DMS153 (cell line): Measurements from ENCODE around the gene SCAMP3.

Source experiments
- DNase-seq: peaks from one replicate; lab custom pipeline; 2025; lab: John Stamatoyannopoulos, UW

SCAMP3 gene

DNA sequence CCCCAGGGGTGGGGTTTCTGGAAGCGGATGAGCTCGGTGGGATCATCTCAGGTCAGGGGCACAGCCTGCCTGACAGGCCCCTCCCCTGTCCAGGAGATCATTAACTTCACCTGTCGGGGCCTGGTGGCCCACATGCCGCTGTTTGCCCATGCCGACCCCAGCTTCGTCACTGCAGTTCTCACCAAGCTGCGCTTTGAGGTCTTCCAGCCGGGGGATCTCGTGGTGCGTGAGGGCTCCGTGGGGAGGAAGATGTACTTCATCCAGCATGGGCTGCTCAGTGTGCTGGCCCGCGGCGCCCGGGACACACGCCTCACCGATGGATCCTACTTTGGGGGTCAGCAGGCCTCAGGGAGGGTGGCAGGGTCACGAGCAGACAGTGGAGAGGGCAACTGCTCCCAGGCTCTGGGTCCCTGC is 23.5 kb upstream of the SCAMP3 start:
- no peak for DNase-seq

DNA sequence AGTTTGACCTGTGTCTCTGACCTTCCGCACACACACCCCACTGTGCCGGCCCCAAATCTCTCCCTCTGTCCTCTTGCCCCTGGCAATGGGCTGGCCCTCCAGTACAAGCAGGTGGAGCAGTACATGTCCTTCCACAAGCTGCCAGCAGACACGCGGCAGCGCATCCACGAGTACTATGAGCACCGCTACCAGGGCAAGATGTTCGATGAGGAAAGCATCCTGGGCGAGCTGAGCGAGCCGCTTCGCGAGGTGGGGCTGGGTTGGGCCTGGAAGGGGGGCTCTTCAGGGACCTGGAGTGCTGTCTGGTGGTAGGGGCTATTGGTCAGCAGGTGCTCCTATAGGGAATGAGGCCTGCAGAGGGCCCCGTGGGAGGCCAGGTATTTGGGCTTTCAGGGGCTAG is 22.9 kb upstream of the SCAMP3 start:
- DNase-seq = no peak

DNA sequence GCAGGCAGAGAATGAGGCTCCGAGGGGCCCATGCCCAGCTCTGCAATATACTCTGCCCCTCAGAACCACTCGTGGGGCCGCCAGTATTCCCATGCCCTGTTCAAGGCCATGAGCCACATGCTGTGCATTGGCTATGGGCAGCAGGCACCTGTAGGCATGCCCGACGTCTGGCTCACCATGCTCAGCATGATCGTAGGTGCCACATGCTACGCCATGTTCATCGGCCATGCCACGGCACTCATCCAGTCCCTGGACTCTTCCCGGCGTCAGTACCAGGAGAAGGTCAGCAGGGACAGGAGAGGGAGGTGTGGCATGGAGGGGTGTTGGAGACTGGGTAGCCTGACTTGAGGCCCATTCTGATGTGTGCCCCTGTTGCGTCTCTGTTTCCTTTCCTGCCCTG is 22.3 kb upstream of the SCAMP3 start:
- DNase-seq = no peak

DNA sequence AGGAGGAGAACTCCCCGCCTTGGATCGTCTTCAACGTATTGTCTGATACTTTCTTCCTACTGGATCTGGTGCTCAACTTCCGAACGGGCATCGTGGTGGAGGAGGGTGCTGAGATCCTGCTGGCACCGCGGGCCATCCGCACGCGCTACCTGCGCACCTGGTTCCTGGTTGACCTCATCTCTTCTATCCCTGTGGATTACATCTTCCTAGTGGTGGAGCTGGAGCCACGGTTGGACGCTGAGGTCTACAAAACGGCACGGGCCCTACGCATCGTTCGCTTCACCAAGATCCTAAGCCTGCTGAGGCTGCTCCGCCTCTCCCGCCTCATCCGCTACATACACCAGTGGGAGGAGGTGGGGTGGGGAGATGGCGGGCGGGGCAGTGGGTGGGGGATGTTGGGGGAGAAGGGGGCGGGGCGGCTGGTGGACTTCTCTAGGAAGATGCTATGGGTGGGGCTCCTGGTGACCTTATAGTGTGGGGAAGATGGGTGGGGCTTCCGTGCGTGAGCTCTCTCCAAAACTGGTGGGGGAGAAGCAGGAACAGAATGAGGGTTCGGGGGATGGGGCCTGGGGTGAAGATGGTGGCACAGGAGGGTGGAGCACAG is 20.4 kb upstream of the SCAMP3 start:
- no peak for DNase-seq

DNA sequence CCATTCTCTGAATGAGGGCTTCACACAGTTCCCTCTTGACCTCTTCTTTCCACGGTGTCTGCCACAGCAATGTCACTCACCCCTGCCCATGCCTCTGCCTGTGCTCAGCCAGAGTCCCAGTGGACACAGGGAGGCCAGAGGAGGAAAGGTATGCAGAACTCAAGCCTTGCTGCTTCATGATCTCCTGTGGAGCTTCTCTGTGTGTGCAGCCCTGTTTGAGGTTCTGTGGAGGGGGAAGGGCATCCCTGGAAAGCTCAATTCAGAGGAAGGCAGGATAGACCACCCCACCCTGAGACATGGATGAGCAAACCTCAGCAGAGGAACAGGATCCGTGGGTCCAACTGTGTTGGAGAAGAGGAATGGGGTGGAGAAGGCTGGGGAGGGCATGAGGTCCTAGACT is 17.1 kb upstream of the SCAMP3 start:
- no peak for DNase-seq

DNA sequence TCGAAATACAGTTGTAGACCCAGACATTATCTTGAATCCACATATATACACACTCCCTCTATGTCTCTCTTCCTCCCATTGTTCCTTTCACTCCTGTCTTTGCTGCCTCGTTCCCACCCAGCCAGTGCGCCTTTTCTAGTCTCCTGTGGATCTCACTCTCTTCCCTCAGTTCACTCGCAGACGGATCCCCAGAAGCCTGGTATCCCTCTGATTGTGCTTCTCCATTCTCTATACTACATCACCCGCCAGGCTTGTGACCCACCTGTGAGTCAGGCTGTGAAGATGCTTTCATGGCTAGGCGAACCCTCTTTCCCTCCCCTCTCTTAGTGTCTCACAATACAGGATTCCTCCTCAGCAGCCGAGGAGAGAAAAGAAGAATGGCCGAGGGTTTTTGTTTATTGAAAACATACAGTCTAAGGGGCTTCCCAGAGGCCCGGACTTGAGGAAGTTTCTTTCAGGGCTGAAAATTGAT is 16.6 kb upstream of the SCAMP3 start:
- DNase-seq = no peak

DNA sequence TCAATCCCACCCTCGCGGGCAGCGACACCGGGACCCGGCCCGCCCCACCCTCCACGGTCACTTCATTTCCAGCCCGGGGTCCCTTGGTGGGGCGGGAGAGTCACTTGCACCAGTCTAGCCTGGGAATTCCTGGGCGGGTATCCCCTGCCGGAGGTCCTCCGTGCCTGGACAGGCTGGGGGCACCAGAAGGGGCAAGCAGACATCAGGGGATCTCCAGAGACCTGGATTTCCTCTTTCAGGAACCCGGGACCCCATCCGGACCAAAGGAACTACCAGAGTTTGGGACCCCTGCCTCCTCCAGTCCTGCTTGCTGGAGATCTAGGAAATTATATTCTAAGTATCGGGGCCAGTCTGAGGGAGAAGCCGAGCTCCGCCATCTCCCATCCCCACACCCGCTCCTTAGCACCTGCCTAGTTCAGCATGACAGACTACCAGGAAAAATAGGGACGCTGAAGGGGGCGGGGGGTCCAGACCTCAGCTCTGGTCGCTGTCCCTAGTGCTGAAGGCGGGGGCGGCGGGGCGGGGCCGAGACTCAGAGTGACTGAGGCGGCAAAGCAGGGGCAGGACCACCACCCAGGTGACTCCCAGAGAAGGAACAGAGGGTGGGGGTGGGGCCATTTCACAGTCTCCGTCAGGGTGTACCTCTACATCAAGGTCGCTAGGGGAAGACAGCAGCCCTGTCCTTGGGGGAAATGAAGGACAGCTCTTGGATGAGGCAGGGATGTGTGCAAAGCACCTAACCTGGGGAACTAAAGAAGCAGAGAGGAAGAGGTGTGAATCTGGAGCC is 15.9 kb upstream of the SCAMP3 start:
- peak; percentile 79 for DNase-seq

DNA sequence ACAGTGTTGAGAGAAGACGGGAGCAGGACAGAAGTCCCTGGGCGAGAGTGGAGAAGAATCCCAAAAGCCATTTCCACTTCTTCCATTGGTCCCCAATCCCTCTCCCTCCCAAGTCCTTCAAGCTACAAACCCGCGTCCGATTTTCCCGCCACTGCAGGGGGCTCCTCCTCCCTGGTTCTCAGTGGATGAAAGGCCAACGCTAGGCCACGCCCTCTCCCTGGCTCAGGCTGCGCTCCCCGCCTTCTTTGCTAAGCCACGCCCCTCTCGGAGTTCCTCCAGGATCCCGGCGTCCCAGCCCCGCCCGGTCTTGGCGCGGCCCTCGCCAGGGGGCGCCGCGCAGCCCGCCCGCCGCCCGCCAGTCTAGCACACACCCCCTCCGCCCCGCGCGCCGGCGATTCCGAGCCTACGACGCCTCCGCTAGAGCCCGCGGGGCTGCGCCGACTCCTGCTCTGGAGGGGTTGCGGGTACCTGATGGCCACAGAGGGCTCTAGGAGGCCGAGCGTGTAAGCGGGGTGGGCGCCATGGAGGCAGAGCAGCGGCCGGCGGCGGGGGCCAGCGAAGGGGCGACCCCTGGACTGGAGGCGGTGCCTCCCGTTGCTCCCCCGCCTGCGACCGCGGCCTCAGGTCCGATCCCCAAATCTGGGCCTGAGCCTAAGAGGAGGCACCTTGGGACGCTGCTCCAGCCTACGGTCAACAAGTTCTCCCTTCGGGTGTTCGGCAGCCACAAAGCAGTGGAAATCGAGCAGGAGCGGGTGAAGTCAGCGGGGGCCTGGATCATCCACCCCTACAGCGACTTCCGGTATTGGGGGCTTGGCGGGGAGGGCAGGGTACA is 15.1 kb upstream of the SCAMP3 start, which contains the start of gene HCN3:
Gene HCN3, plus strand, starts transcription at position 394 of the 832 bp plus-strand sequence. Its CDS starts 128 bp downstream, at position 522.
- DNase-seq = peak; percentile 97

DNA sequence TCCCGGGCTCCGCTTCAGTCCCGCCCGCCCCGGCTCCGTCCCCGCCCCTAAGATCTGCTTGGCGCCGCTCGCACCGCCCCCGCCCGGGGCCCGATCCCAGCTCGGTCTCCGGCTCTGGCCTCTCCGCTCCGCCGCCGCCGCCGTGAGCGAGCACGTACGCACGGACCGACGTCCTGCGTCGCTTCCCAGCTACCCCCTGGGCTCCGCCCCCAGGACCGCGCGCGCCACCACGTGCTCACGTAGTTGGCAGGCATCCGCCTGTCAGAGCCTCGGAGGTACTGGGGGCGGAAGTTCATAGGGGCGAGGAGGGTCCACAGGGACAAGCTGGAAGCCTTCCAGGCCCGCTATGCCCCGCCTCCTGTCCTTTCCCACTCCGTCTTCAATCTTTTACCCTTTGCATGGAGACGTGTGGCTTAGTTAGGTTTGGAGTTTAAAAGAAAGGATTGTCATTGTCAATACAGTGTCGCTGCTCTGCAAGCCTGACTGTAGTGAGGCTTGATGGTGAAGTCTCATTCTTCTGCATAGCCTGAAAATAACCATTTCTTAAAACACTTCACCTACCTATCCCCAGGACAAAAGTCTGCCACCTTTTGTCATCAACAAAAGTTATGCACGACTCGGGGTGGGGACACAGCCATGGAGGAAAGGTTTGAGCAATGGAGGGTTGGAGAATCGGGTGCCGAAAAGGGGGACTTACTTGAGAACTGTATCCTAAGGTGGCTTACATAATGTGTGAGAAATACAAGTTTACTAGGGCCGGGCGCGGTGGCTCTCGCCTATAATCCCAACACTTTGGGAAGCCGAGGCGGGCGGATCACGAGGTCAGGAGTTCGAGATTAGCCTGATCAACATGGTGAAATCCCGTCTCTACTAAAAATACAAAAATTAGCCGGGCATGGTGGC is 11.4 kb upstream of the SCAMP3 start, which contains the start of gene CLK2:
Gene CLK2, minus strand, starts transcription at position 162 of the 903 bp plus-strand sequence. CDS start 2,527 bp downstream, outside the sequence.
- peak; percentile 98 for DNase-seq

DNA sequence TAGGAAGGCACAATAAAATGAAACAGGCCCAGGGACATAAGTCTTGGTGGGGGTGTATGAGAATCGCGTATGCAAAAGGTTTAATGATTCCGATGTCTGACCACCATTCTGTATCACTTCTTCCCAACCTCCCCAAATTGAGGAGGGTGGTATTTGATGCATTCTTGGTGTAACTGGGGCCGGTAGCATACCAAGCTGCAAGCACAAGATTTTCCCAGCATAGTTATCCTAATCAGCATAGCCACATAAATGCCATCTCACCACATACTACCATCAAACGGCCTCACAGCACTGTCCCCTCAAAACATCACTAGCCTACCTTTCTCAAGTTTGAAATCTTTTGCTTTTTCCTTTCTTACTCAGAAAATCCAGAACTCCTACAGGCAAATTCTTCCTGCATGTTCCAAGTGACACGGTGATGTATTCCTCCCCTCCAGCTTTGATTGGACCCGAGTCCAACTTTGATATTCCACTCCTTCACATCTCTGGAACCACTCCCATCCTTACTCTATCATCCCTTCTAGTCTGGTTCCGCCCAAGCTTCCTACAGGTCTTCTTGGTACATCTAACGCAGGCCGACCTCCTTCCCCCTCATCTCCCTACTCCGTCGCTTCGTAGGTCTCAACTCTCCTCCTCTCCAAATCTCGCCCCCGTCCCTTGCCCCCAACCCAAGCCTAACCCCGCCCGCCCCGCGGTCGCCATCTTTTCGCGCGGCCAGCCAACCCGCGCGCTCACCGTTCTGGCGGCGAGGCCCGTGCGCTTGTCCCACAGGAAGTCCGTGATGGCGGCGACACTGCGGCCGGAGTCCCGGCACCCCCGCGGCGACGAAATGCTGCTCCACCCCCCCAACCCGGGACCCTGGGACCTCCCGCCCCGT is 10.5 kb upstream of the SCAMP3 start:
- DNase-seq = no peak

DNA sequence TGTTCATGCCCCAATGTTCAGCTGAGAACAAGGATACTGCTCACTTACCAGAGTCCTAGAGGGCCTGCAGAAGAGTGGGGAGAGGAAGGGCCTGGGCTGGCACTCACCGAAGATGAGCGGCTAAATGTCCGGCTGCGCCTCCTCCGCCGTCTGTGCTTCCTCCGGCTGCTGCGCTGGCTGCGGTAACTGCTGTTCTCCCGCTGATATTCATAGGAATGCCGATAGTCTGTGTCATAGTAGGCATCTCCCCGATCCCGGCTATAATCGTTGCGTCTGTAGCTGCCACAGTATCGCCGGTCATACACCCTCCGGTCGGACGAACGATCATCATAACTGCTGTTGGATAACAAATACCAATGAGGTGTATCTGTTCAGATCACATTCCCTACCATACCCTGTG is 7.2 kb upstream of the SCAMP3 start:
- DNase-seq = no peak

DNA sequence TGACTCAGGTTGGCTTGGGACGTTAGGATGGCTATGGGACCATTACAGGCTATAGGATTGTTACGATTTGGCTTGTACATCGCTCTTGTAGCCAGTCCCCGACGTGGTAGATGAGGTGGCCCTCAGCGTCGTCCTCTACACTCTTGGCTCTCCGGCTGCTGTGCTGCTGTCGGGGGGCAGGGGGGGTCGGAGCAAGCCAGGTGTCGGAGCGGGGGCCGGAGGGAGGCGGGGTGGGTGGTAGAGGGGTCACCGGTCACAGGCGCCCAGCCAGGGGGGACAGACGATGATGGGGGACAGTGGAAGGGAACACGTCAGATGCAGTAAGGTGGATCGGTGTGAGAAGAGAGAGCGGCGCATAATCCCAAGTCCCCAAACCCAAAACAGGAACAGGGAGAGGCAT is 6.5 kb upstream of the SCAMP3 start:
- no peak for DNase-seq

DNA sequence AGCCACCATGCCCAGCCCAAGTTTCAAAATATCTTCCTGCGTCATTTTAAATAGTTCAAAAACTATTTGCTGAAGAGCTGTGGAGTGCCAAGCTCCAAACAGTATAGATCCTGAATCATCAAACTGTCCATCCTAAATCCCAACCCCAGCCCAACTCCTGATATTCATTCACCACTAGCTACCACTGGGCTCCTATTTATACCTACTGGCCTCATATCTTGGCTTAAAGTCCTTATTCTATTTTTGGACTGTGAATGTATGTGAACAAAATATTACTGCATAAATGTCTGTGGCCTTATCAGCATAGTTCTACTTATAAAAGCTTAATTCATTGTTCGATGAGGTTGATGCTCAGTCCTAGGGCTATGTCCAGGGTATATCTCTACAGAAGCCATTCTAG is 5.2 kb upstream of the SCAMP3 start:
- no peak for DNase-seq

DNA sequence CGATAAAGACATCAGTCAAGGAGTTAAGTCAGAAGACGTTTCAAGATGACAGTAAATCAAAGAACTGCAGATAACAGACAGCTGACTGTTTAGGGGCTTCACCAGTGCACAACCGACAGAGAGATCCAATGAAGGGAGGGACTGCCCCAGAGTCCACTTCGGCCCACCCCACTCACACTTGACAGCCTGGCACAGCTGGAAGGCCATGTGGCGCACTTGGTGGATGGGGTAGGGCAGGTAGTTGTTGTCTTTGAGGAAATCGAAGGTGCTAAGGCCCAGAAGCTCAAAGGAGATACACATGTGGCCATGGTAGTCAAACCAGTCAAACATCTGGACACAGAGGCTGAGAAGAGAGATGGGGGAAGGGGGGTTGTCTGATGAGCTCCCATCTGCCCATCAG is 4.4 kb upstream of the SCAMP3 start:
- DNase-seq = no peak

DNA sequence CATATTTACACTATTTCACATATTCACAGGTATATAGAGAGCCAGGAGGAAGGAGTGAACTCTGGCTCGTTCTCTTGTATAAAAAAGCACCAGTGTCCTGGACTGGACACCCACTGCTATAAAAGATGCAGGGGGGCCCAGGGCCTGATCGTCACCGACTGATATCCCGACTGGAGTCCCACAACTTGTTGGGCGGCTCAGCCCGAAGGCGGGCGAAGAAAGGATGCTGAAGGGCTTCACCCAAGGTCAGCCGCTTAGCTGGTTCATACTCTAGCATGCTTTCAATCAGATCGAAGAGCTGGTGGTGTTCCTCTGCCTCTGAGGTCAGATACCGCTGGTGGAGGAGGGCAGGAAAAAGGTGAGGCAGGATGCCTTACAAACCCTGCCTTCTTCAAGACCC is 907 bp upstream of the SCAMP3 start:
- no peak for DNase-seq

DNA sequence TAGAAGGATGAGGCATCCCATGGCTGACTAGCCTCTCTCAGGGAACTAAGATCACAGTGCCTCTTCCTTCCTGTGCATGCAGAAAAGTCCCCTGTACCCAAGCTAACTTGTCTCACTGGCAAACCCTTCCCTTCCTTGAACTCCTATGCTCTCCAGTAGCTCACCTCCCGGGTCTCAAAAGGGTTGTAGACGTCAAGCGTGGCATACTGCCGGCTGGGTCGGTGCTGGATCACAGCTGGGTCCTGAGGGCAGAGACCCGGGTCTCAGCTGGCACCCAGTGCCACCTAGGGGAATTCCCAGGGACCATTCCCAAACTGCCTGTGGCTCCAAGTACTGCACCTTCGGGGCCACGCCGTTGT is 688 bp downstream of the SCAMP3 start:
- DNase-seq = no peak

DNA sequence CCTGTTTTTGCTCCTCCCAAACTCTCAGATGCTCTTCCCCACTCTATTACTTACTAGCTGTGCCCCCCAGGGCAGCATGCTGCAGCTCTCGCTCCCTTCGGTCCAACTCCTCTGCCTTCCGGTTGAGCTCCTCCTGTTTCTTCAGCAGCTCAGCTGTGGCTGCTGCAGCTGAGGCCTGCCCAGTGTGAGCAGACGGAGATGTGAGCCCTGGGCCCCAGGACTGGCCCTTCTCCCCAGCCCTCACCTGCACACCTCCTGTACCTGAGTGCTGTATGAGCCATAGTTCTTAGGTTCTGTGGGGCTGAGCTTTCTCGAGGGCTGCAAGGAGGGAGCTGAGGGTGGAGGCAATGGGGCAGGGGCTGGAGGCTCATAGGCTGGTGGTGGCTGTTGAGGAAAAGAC is 1.9 kb downstream of the SCAMP3 start:
- DNase-seq = no peak

DNA sequence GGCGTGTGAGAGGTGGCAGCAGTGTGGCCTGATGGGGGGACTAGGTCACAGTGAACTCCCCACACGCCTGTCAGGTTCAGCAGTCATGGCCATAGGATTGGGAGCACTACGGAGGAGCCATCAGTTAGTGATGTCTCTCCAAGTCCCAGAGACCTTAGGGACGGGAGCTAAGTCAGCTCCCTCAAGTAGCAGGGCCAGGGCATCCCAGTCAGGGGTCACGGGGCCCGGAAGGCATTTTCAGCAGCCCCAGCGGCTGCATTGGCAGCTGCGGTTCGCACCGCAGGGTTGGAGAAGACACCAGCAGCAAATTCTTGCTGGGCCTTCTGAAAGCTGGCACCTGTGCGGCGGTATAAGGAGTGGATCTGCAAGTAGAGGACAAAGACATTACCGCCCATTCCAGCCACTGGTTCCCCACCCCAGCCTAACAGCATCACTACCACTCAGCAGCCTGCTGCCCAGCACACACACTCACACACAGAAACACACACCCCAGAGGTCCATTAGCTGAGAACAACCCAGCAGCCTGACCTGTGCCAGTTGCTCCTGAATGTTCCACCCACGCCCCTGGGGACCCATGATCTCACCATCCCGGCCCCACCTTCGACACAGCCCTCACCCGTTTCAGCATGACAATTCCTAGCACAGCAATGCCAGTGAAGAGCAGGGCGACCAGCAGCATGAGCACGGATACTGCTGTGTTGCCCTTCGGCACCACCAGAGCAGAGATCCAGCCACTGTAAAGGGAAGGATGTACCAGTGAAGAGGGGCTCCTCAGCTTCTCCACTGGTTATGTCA is 5.9 kb downstream of the SCAMP3 start:
- no peak for DNase-seq

DNA sequence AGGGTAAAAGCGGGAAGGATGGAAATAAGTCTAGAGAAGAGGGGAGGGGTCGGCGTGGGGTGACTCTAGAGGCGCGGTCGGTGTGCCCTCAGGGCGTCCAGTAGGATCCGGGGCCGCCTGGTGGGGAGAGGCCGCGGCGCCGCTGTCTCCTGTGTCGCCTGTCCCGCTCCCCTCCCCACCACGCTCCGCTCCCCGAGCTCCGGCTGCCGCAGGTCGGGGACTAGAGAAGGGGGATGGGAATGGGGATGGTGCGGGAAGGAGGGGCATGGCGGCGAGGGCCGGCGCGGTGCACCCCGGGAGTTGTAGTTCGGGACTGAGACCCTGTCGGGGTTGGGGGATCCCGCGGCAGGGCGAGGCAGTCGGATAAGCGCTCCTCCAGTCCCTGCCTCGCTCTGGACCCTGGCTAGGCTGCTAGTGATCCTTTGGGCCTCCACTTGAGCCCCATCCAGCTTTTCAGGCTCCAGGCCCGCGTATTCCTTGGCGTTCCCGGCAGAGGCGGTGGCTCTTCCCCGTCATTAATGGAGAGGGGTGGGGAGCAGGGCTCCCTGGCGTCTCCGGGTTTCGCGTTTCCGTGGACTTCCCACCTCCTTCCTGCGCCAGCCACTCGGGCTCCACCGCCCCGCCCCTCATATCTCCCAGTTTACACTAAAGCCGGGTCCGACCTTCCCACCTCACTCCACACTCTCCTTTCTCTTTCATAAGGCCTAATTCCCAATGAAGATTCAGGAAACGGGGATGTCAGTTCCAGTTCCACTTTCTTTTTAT is 6.7 kb downstream of the SCAMP3 start, which contains the start of gene ENTREP3:
Gene ENTREP3, minus strand, starts transcription at position 241 of the 765 bp plus-strand sequence. CDS start 606 bp downstream, outside the sequence.
- peak; percentile 79 for DNase-seq
